DLD1 (cell line): Measurements from ENCODE around the gene PPIP5K1.

Experiments used
- in situ Hi-C: cut with HindIII; loops from 2 replicates; pipeline ENCODE4 v1.10.0; 2017; ENCODE audit warnings: low sequenced_read_pairs

The PPIP5K1 gene

DNA sequence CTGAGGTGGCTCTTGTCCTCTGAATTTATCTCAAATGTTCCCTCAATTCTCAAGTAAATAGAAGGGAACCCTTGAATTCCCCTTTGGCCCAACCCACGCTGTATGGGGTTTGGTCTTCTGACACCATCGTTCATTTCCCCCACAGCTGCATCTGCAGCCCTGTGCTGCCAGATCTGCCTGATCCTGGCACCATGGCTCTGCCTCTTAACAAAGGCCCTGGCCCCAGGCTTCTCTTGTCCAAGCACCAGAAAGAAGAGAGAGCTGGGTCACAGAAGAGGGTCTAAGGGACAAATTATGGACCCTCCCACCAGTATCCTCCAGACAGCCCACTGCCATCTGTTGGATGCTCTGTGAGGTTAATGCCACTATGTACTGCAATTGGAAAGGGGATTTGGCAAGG lies 70.8 kb downstream of the PPIP5K1 start:
- in situ Hi-C loops = no loop called here

DNA sequence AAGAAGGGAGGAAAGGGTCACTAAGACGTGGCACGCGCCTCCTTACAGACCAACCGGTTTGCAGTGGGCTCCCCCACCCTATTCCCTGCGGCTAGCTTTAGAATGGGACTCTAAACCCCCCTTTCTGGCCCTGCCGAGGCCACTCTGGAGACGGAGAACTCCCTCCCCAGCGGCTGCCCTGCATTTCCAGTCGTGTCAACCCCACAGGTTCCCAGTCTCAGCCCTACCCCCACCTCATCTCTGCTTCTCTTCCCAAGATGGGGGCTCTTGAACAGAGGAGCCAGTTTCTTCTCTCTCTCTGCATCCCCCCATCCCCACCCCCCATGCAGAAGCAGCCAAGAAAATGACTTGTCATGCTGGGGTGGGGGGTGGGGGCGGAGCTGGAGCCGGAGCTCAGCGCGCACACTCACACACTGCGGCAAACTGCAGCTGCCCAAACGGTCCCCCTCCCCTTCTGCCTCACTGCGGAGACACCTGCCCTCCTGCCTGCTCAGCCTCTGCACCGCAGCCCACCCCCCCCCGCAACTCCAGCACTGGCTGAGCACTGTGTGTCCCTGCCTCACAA lies 71.7 kb downstream of the PPIP5K1 start:
- in situ Hi-C loops = no loop called here

DNA sequence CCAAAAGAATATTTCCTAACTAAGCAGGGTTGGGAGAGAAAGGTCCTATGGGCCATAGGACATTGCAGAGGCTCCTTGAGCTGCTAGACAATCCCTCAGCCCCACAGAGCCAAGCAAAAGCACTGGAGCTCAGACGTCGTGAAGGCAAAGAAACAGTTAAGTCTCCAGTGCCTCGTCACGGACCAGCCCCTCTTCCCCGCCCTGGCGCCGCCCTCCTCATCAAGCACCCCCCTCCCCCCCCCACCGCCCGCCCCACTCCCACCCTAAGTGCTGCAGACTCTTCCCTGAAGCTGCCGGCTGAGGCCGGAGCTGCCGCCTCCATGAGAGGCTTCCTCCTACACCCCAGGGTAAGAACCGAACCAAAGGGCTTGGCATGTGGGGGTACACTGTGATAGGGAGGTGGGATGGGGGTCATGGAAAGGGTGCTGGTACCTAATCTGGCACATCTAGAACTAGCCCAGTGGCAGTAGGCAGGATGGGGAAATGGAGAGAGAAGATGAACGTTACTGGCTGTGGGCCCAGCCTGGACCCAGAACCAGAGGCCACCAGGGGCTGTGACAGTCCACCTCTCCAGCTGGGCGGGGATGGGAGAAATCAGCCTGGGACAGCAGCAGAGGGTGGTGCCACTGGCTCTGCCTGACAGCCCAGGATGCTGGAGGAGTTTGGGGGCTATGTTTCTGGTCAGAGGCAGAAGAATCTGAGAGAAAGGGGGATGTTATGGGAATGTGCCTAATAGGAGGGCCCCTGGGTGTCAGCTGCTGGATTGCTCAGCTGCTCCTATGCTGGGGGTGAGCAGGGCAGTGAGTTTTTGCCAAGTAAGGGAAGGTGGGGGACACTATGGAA lies 72.4 kb downstream of the PPIP5K1 start, which contains the start of gene MAP1A:
Gene MAP1A (plus strand): TSS at position 255 of the 843 bp plus-strand sequence. CDS start 3,866 bp downstream, outside the sequence.
- in situ Hi-C loops = no loop called here

DNA sequence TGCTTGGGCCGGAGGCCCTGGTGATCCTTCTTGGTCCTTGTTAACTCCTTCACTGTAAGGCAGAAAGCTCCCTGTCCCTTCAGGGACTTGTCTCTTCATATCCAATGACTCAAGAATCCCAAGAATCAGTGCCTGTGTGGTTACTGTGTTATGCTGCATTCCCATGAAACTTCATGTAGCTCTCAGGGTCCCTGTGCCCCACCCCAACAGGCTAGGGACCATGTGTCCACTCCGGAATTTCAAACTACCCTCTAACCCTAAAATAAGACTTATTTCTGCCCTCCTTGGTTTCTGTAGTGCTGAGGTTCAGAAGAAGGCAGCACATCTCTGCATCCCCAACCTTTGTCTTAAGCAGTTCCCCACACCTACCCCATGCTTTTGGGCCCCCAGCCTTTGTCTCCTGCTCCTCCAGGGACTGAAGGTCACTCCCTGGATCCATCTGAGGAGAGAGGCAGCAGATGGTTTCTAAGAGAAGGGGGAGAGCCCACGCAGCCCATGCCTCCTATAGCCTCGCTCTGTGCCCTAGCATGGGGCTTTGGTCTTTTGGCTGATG lies 73.1 kb downstream of the PPIP5K1 start:
- in situ Hi-C loops = no loop called here

DNA sequence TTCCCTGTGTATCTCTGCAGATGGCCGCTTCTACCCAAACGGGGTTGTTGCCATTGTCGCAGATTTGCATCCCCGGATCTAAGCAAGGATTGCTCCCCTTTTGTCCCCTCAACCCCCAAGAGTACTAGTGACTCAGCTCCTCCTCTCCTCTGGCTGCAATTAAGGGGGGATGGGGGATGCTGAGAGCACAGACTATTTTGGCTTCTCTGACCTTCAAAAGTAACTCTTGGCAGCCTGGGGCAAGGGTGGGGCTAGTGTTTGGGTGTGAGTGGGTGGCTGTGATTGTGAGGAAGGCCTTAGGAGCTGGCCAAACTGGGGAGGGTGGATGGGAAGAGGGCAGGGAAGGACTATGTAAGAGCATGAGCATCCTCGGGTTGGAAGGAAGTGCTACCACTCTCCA lies 73.8 kb downstream of the PPIP5K1 start:
- in situ Hi-C loops = no loop called here

DNA sequence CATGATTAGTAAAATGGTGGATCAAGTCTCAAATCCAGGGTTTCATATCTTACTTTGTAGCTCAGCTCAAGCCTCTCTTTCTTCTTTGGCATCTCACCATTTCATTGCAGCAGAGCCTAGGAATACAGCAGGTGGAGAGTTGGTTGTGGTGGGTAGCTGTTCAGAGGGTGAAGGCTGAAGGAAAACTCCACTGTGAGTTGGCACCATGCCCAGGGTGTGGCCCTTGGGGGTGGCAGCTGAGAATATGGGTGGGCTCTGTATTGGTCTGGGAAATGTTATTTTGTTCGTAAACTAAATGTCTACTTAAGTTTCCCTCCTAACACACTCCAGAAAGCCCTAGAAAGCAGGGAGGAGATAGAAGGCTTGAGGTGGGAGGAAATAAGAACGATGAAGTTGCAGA lies 74.3 kb downstream of the PPIP5K1 start:
- in situ Hi-C loops = no loop called here

DNA sequence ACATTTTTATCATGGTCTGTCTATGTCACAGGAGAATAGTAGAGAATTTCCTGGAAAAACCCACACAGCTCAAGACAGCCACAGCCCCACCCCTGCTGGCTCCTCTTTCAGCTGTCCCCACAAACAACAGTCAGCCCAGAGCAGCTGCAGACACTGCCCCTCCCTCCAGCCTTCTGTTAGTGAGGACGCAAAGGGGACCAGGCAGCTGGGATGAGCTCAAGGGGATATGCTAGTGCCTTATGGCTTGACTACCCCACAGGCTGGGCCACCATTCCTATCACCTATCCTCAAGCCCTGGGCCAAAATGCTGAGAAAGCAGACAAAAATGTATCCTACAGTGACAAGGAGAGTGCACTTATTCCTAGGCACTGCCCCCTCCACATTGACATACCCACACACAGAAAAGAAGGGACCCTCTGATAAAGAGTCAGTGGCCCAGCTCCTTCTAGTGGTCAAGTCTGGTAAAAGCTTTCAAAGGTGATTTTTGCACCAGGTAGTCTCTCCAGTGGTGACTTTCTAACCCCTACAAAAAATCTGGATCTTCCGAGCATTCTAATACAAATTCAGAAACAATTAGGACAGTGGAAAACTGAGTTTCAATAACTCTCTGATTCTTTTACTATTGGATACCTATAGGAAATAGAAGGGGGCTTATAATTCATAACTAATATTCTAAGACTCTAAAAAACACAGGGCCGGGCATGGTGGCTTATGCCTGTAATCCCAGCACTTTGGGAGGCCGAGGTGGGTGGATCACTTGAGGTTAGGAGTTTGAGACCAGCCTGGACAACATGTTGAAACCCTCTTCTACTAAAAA lies 75.6 kb downstream of the PPIP5K1 start:
- in situ Hi-C loops = no loop called here

DNA sequence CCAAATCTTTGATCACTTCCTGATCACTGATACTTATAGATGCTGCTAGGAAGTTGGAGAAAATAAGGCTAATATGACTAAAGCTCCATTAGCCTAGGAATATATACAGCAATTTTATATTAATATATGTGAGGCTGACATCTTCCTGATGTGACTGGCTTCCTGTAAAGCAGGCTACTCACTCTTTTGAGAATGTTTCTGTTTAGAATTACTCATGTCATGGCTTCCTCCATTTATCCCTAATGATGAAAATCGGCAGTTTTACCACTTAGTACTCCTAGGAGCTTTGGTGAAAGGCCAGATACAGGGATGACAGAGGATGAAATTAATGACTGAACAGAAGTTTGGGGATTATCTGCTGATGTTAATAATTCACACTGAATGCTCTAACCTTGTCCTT lies 76.5 kb downstream of the PPIP5K1 start:
- in situ Hi-C loops = no loop called here

DNA sequence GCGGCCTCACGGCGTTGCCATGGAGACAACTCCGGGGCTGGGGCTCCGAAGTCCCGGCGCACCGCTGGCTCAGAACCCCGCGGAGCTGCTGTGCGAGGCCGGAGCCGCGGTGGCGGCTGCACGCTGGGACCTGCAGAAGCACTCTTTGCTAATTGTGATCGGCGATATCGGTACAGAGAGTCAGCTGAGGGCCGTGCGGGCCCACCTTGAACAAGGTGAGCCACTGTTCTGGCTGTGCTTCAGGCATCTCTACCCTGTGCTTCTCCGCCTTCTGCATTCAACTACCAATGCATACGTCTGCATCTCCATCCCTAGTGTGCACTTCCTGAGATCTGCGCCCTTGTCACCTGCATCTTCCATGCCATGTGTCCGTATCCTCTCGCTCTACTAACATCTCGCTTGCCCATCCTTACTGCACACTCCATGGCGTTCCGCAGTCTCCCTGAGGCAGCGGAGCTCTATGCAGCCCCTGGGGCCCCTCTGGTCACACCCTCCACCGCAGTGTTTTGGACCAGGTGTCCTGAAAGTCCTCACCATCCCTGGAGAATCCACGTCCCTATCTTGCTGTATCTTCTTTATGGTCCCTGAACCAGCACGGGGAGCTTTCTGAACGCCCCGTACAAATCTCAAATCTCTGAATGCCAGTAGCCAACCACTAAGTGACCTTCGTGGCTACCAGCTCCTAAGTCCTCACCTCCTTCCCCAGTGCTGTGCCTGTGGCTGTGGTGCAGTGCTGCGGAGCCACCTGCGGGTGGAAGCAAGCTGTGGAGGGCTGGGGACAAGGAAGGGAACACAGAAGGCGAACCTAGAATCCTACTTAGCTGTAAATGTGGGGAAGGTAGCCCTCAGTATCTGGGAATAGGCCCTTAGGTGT lies 78.8 kb downstream of the PPIP5K1 start:
- in situ Hi-C loops = no loop called here

DNA sequence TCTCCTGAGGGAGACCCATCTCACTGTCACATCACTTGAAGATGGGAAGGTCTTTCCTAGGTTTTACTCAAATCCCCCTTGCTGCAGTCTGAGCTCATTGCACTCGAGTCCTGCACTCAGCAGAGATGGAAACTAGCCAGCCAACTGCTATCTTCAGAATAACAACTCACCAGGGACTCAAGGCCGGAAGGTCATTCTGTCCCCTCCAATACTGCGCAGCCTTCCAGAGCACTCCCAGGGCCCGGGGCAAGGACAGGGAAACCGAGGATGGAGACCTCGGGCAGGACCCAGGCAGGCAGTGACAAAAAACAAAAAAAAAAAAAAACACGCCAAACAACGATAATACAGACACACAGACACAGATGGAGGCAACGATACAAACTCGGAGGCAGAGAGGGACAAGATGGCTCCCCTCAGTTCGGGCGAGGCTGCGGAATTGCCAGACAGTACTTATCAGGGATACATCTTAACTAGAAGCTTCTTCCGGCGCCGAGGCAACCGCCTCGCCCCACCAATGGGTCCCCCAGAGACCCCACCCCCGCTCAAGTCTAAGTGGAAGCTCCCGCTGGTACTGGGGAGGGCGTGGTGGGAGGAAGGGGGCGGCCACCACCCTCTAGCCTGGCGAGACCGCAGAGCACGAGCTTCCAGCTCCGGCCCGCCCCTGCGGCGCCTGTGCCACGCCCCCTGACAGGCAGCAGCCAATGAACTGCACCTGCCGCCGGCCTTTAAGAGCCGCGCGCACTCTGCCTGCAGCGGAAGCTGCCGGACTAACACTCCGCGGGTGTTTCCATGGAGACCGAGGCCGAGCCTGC lies 79.6 kb downstream of the PPIP5K1 start:
- in situ Hi-C loops = no loop called here

DNA sequence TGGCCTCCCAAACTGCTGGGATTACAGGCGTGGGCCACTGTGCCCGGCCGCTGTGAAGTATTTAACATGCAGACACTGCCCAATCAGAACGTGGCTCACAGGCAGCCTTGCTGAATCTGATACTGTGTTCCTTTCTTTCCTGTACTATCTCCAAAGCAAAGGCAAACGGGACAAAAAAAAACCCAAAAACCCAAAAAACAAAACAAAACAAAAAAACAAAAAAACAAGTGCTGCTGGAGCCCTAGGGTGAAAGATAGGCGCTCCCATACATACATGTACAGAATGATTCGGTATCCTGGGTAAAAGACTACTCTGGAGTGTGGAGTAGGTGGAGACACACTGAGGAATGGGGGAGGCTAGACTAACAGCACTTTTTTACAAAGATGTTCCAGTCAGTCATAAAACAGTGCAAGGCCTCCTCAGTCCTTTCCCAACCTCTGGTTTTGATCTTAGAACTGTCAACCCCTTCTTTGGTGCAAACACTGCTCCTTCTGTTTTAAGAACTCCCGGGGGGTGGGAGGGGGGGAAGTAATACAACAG lies 80.3 kb downstream of the PPIP5K1 start:
- in situ Hi-C loops = no loop called here

DNA sequence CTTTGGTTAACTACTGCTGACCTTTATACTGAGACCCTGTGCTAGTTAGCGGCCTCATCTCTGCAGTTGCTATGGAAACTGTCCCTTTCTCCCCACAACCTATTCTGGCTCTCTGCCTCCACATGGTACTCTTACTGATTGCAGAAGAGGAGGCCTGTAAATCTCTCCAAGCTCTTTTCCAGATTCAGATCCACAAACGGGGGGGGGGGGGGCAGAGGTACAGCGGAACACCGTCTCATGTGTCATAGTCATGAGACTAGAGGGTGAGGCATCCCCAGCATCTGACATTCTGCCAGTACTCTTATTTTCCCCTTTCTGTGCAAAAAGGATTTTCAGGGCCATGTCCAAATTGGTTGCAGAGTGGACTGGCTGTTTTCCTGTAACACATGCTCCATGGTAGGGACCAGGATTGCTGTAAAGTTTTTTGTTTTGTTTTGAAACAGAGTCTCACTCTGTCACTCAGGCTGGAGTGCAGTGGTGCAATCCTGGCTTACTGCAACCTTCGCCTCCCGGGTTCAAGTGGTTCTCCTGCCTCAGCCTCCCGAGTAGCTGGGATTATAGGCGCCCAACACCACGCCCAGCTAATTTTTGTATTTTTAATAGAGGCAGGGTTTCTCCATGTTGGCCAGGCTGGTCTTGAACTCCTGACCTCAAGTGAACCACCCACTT lies 80.9 kb downstream of the PPIP5K1 start:
- in situ Hi-C loops = no loop called here

DNA sequence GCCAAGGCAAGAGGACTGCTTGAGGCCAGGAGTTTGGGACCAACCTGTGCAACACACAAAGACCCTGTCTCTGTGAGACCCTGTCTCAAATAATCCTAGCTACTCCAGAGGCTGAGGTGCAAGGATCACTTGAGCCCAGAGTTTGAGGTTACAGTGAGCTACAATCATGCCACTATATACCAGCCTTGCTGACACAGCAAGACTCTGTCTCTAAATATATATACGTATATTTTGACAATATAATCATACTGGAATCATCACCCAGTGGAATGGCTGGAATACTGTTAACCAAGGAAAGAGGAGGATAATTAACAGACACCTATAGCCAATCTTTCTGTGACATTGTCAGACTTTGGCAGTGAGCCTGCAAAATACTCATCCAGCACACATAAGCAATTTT lies 81.6 kb downstream of the PPIP5K1 start:
- in situ Hi-C loops = no loop called here

DNA sequence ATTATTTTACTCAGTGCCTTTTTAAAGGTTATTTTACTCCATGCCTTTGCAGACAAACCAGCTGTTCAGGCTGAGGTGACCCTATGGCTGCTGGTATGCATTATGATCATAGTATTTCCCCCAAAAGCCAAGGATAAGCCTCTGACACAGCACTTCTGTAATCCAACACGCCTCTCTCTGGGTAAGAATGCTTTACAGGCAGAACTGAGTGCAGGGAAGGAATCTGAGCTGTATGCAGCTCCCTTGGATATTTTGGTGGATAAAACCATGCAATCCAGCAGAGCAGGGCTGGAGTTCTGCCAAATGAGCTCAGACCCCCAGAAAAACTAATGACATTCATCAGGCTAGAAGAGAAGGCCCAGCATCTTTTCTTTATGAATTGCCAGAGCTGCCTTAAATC lies 84.3 kb downstream of the PPIP5K1 start:
- in situ Hi-C loops = no loop called here

DNA sequence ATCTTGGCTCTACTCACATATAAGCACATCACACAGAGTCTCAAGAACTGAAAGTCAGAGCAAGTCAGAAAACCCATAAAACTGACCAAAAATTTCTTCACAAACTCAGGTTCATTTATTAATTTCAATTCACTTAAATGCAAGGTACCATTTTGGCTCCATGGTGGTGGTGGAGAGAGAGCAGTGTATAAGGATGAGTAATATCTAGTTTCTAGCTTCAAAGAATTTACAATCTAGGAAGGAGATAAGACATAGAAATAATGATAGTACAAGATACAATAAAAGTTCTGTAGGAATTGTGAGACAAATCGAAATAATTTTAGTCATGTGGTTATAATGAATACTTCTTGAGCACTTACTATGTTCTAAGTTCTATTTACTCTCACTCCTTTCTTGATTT lies 90.4 kb downstream of the PPIP5K1 start:
- in situ Hi-C loops = no loop called here

DNA sequence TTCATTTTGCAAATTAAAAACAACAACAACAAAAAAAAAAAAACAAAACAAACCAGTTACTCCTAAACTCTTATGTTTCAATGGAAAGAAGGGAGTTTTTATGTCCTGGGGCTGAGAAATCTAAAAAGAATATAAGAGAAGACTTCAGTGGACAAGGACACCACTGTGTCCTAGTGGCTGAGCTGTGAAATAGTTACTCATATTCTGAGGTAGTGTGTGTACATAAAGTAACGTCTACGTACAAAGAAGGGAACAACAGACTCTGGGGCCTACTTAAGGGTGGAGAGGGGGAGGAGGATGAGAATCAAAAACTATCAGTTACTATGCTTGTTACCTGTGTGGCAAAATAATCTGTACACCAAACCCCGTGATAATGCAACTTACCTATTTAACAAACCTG lies 91.0 kb downstream of the PPIP5K1 start:
- in situ Hi-C loops = no loop called here

DNA sequence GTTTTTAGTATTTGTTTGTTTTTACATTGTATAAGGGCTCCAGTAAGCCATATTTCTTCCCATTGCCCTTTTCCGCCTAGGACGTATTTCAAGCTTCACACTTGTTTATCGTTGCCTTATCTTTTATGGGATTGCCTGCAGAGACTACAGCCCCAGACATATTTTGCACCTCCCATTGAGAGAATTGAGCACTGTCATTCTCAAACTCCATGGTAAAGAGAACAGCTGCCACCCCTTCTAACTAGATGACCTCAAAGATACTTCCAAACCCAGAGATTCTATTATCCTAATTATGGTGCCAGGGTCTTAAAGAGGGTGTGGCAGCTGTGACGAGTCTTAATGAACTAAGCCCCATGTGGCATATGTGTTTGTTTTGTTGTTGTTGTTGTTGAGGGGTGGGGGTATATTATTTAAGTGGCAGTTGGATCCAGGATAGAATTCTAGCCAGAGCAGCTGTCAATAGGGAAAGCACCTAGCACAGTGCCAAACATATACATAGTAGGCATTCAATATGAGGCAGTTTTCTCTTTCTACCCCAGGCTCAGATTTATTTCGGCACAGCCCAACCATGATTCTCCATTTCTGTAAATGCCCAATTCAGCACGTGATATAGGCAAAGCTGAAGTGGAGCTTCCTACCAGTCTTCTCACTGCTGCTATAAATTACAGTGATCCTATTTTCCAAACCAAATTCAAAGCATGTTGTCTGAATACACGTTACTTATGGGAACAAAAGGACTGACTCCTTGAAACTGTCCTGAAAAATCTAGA lies 96.1 kb downstream of the PPIP5K1 start:
- in situ Hi-C loops = no loop called here
